ENCODE data around the gene HS1BP3.
A peak's percentile ranks its signal among the peaks of the same experiment; 100 is the strongest.

HS1BP3 gene

DNA sequence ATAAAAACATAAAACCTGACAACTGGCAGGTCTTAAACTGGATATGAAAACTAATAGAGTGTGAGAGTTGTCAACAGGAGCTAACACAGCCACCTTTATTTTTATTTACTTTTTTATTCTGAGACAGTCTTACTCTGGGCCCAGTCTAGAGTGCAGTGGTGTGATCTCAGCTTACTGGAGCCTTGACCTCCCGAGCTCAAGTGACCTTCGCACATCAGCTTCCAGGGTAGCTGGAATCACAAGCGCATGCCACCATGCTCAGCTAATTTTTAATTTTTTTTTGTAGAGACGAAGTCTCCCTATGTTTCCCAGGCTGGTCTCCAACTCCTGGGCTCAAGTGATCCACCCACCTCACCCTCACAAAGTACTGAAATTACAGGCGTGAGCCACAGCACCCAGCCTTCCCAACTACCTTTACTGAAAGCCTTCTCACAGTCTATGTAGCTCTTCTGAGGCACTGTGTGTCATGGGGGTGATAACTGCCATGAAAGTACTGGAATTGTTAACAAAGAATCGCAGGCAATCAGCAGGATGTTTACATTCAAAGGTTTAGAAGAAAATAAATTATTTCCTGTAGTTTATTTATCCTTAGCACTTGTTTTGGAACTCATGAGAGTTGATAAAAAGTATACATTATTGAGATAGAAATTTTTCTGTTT is 40.3 kb upstream of the HS1BP3 start:
- DNase-seq (ENCODE audit: low read depth): no peak
- H3K4me3 ChIP-seq (ENCODE audit: low read depth, low read length): no peak overlapping the region
- TF ChIP-seq, protein P1, sequence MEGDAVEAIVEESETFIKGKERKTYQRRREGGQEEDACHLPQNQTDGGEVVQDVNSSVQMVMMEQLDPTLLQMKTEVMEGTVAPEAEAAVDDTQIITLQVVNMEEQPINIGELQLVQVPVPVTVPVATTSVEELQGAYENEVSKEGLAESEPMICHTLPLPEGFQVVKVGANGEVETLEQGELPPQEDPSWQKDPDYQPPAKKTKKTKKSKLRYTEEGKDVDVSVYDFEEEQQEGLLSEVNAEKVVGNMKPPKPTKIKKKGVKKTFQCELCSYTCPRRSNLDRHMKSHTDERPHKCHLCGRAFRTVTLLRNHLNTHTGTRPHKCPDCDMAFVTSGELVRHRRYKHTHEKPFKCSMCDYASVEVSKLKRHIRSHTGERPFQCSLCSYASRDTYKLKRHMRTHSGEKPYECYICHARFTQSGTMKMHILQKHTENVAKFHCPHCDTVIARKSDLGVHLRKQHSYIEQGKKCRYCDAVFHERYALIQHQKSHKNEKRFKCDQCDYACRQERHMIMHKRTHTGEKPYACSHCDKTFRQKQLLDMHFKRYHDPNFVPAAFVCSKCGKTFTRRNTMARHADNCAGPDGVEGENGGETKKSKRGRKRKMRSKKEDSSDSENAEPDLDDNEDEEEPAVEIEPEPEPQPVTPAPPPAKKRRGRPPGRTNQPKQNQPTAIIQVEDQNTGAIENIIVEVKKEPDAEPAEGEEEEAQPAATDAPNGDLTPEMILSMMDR (IDR thresholded peaks at IDR 0.05; ENCODE audit: insufficient read depth, low read depth, low read length, missing control alignments): no peak

DNA sequence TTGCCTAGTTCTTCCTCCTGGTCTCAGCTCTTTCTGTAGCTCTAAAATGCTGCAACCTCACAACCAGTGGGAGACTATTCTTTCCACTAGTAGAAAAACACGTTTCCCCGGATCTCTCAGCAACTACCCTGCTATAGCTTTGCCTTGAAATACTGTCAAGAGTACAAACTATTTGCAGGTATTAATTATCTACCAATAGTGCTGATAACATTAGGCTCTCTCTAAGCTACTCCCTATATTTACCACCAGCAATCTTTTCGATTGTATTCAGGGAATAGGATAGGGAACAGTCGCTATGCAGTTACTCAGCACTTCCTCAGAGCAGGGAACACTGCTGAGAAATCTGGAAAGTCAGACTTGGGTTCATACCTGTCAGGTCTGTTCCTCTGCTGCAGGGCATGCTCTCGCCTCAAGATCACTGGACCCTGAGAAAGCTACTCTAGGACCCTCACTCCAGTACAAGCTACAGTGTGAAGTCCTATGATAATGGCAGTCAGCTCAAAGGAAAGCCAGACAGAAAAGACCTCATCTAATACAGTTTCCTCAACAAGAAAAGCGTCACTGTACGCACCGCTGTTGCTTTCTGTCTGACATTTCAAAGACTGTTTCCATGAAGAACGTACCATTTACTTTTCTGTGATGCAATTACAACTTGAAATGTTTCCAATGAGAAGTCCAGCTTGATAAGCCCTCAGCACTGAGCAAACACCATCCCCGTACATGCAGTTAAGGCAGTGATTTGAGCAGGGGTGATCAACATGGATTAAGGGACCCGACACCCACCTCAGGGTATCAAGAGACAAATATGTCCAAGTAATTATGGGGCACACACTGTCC is 38.7 kb upstream of the HS1BP3 start:
- no peak for DNase-seq (ENCODE audit: low read depth)
- TF ChIP-seq, protein P1 (IDR thresholded peaks at IDR 0.05; ENCODE audit: insufficient read depth, low read depth, low read length, missing control alignments): no peak
- H3K4me3 ChIP-seq (ENCODE audit: low read depth, low read length): no peak overlapping the region

DNA sequence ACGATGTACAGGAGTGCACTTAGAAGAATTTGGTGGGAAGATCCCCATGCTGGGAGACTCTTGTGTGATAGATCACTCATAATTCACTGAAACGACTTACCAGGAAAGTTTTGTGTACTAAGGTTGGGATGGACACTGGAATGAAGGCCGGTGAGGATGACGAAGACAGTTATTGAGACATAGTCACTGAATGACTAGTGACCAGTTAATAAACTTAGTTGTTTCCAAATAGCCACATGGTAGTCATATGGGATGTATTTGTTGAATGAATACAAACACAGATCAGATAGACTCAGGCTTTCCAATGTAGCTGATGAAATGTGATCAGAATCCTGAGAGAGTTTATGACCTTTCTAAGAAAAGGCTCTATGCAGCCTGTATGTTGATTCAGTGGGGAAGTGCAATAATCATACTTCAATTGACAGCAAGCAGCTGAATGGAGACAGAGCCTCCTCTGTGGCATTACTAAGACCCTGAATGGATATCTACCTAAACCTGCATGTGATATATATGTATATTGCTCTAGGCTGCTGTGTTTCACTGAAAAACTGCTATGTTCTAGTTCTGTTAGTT is 36.4 kb upstream of the HS1BP3 start:
- TF ChIP-seq, protein P1 (IDR thresholded peaks at IDR 0.05; ENCODE audit: insufficient read depth, low read depth, low read length, missing control alignments): no peak
- H3K4me3 ChIP-seq (ENCODE audit: low read depth, low read length): no peak overlapping the region
- no peak for DNase-seq (ENCODE audit: low read depth)

GRCh38 chr2:20684581-20685063 is 33.7 kb upstream of the HS1BP3 start:
- DNase-seq (ENCODE audit: low read depth): no peak
- H3K4me3 ChIP-seq (ENCODE audit: low read depth, low read length): no peak overlapping the region
- TF ChIP-seq, protein P1 (IDR thresholded peaks at IDR 0.05; ENCODE audit: insufficient read depth, low read depth, low read length, missing control alignments): no peak

GRCh38 chr2:20682167-20682920 is 31.4 kb upstream of the HS1BP3 start:
- TF ChIP-seq, protein P1 (IDR thresholded peaks at IDR 0.05; ENCODE audit: insufficient read depth, low read depth, low read length, missing control alignments): peak; percentile 22
- DNase-seq (ENCODE audit: low read depth): no peak
- no peak overlapping the region for H3K4me3 ChIP-seq (ENCODE audit: low read depth, low read length)

GRCh38 chr2:20680744-20681375 is 30.0 kb upstream of the HS1BP3 start:
- DNase-seq (ENCODE audit: low read depth): no peak
- TF ChIP-seq, protein P1 (IDR thresholded peaks at IDR 0.05; ENCODE audit: insufficient read depth, low read depth, low read length, missing control alignments): no peak
- no peak overlapping the region for H3K4me3 ChIP-seq (ENCODE audit: low read depth, low read length)

Measured in GM12865 (cell line).